Osteocyte (in vitro differentiated cells): ENCODE measurements around the gene AGO3. TPM values are rescaled to one million over a fixed set of nuclear protein-coding genes. Genes with fewer than 3 reads are reported as not detected.

ENCODE experiments used
- DNase-seq: peaks from one replicate; pipeline ENCODE4 v3.0.0; 2021; ENCODE audit warnings: mixed read lengths; ENCODE audit not compliant: unreplicated experiment; ENCODE audit errors: extremely low spot score
- H3K27ac Mint-ChIP-seq: one replicate; pipeline ENCODE4 v1.8.0; 2021; ENCODE audit warnings: mild to moderate bottlenecking, mixed read lengths; ENCODE audit not compliant: unreplicated experiment
- H3K27me3 Mint-ChIP-seq: one replicate; pipeline ENCODE4 v1.8.0; 2021; ENCODE audit warnings: mixed read lengths; ENCODE audit not compliant: unreplicated experiment
- H3K36me3 Mint-ChIP-seq: one replicate; pipeline ENCODE4 v1.8.0; 2021; ENCODE audit warnings: mixed read lengths; ENCODE audit not compliant: unreplicated experiment
- H3K4me1 Mint-ChIP-seq: one replicate; pipeline ENCODE4 v1.8.0; 2021; ENCODE audit warnings: mixed read lengths; ENCODE audit not compliant: unreplicated experiment
- H3K4me3 Mint-ChIP-seq: one replicate; pipeline ENCODE4 v1.8.0; 2021; ENCODE audit warnings: mild to moderate bottlenecking, moderate library complexity, mixed read lengths; ENCODE audit not compliant: unreplicated experiment
- H3K9me3 Mint-ChIP-seq: one replicate; pipeline ENCODE4 v1.8.0; 2021; ENCODE audit warnings: mixed read lengths; ENCODE audit not compliant: unreplicated experiment
- total RNA-seq: library from RNA; stranded (reverse); gene quantifications from 2 replicates; pipeline ENCODE4 v1.2.1, GENCODE V29; 2021
- TF ChIP-seq, protein P1 (sequence below): fragments of 200-600 bp; sonication (generic); IDR thresholded peaks from 2 replicates; pipeline ENCODE4 v1.5.0; 2021; ENCODE audit warnings: antibody characterized with exemption, mild to moderate bottlenecking, moderate library complexity

AGO3 gene
- total RNA-seq, 1 donor from 2014 or later: 34.2 TPM

DNA sequence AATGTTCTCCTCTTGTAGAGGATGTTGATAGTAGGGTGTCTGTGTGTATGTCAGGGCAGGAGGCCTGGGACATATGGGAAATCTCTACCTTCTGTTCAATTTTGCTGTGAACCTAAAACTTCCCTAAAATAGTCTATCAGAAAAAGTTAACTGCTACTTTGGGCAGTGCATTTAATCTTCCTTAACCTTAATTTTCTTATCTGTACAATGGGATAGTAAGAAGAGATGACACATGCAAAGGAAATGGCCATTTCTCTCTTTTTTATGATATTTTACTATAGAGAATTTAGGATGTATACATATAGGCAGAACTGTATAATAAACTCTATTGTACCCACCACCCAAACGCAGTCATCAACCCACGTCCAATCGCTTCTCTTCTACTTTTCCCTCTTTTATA, 8.6 kb downstream of the AGO3 start:
- no peak for DNase-seq
- TF ChIP-seq, protein P1, sequence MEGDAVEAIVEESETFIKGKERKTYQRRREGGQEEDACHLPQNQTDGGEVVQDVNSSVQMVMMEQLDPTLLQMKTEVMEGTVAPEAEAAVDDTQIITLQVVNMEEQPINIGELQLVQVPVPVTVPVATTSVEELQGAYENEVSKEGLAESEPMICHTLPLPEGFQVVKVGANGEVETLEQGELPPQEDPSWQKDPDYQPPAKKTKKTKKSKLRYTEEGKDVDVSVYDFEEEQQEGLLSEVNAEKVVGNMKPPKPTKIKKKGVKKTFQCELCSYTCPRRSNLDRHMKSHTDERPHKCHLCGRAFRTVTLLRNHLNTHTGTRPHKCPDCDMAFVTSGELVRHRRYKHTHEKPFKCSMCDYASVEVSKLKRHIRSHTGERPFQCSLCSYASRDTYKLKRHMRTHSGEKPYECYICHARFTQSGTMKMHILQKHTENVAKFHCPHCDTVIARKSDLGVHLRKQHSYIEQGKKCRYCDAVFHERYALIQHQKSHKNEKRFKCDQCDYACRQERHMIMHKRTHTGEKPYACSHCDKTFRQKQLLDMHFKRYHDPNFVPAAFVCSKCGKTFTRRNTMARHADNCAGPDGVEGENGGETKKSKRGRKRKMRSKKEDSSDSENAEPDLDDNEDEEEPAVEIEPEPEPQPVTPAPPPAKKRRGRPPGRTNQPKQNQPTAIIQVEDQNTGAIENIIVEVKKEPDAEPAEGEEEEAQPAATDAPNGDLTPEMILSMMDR: no peak
- Mint-ChIP-seq H3K27me3 (no peaks in the 10 kb centered on the region), H3K4me3 (no peak overlapping the region), H3K9me3 (no peaks in the 10 kb centered on the region), H3K36me3 (no peaks in the 10 kb centered on the region), H3K4me1 (peaks cover 14% of the 10 kb centered on the region), H3K27ac (no peak overlapping the region)

DNA sequence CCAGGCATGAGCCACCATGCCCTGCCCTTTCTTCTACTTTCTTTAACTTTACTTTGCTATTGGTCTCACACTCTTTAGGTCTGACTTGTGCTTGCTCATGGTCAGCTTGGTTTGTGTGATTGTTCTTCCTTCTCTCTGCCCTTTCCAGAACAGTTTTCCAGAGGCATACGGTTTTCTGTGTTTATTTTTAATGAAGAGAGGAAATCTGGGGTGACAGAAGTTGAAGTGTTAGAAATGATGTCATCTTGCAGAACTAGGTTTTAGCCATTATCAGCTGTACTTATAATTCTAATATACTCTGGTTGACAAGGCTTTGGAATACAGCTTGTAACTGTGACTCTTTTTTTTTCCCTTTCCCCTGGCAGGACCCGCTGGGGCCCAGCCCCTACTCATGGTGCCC, 14.4 kb downstream of the AGO3 start:
- no peak overlapping the region for H3K4me3 Mint-ChIP-seq
- no peaks in the 10 kb centered on the region for H3K27me3 Mint-ChIP-seq
- H3K36me3 Mint-ChIP-seq: peaks cover 5% of the 10 kb centered on the region
- DNase-seq: no peak
- peaks cover 14% of the 10 kb centered on the region for H3K4me1 Mint-ChIP-seq
- H3K9me3 Mint-ChIP-seq: no peaks in the 10 kb centered on the region
- no peak overlapping the region for H3K27ac Mint-ChIP-seq
- TF ChIP-seq, protein P1: no peak

GRCh38 chr1:35947547-35947946, 16.6 kb downstream of the AGO3 start:
- TF ChIP-seq, protein P1: no peak
- Mint-ChIP-seq H3K27ac (no peak overlapping the region), H3K4me3 (no peak overlapping the region), H3K27me3 (no peaks in the 10 kb centered on the region), H3K9me3 (no peaks in the 10 kb centered on the region), H3K36me3 (peaks cover 5% of the 10 kb centered on the region), H3K4me1 (peaks cover 7% of the 10 kb centered on the region)
- DNase-seq: no peak

DNA sequence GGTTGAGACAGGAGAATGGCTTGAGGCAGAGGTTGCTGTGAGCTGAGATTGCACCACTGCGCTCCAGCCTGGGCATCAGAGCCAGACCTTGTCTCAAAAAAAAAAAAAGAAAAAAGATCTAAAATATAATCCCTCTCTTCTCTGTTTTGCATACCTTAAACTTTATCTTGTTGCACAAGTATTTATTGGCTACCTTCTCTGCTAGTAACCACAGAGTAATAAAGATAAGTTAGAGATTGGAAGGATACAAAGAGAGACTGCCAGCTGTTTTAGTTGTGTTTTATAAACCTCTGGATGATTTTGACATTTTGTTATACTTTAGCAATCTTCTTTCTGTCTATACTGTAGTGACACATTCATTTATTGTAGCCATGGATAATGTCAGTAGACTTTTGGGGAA, 27.7 kb downstream of the AGO3 start:
- no peak for DNase-seq
- no peaks in the 10 kb centered on the region for H3K4me1 Mint-ChIP-seq
- TF ChIP-seq, protein P1: no peak
- no peak overlapping the region for H3K4me3 Mint-ChIP-seq
- no peaks in the 10 kb centered on the region for H3K9me3 Mint-ChIP-seq
- H3K36me3 Mint-ChIP-seq: peaks cover 12% of the 10 kb centered on the region
- no peak overlapping the region for H3K27ac Mint-ChIP-seq
- H3K27me3 Mint-ChIP-seq: no peaks in the 10 kb centered on the region

GRCh38 chr1:35959304-35959703, 28.4 kb downstream of the AGO3 start:
- Mint-ChIP-seq H3K27me3 (no peaks in the 10 kb centered on the region), H3K4me1 (no peaks in the 10 kb centered on the region), H3K4me3 (no peak overlapping the region), H3K9me3 (no peaks in the 10 kb centered on the region), H3K27ac (no peak overlapping the region), H3K36me3 (peaks cover 12% of the 10 kb centered on the region)
- no peak for DNase-seq
- TF ChIP-seq, protein P1: no peak
